ENCODE measurements around the gene ASH1L.

The ASH1L gene

DNA sequence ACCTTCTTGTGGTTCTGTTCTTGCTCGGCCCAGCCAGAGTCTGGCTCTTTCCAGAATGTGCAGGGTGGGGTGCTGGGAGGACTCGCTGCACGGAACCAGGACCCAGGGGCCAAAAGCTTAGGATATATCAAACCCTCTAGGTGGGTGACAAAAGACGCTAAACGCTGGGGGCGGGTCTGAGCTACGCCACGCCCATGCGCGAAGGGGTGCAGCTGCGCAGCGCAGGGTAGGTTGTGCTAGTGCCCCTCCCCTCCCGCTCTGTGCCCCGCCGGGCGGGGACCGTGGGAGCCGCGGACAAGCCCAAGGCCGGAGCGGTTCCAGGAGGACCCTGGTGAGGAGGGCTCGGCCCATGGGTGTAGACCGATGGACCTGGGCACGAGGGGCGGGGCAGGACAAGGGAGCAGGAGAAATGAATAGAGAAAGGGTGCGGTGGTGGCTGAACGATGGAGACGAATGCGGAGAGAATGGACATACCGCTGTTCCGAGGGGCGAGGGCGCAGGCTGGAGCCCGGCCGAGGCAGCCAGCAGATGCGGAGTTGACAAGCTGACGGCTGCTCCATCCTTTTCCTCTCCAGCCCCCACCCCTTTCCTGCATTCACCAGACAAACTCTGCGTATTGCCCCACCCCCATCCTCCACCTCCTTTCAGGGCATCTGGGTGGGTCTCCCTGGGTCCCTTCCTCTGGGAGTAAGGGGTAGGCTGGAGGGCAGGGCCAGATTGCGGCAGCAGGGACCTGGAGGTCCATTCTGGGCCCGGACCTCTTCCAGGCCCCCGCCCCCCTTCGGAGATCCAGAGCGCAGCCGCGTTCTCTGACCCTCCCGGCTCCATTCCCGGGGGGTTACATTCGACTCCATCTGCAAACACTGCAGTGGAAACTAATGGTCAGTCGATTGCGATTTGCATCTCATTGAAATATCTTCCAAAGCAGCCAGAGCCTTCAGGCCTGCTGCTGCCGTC, 241.7 kb downstream of the ASH1L start, which contains the start of gene RUSC1:
Gene RUSC1, plus strand, starts transcription at position 234 of the 957 bp plus-strand sequence. CDS start 880 bp downstream, outside the sequence.
- Histone ChIP-seq H3K27ac (ENCODE audit: extremely low read depth, low read depth, low read length) (peak within 1 kb of the TSS; percentile 13; the same call in 1 of the 2 replicates), H3K4me1 (ENCODE audit: control insufficient read depth, insufficient read depth, low read length) (0 out of 2 replicates have a peak, but pooled peaks cover 3% of the 10 kb centered on the region), H3K4me3 (ENCODE audit: low read depth, low read length) (no peak within 1 kb of the TSS), H3K36me3 (ENCODE audit: control insufficient read depth in 2 of 2, insufficient read depth in 1 of 2, low read length in 2 of 2) (peaks cover 13 to 60% of the 10 kb centered on the region in 2 experiments; a peak in 2 of 3 replicates), H3K9me3 (ENCODE audit: control insufficient read depth, insufficient read depth, low read depth, low read length) (no peaks in the 10 kb centered on the region)
- ChIA-PET POLR2A (interaction anchor here (0.8 to 4.4 kb wide), 6 partner anchors 7 to 242 kb away, joined by 3 to 32 read pairs (median 3); partner anchors contain the start of genes ASH1L and CLK2), CTCF (interaction anchor here (0.6 to 8.4 kb wide), 6 partner anchors 11 to 235 kb away, joined by 3 to 77 read pairs (median 3); no protein-coding TSS in a partner anchor)
- 0 out of 2 replicates have a peak, but pooled peaks have one; percentile 9 for TF ChIP-seq ZNF341 (tag by site-specific recombination; IDR thresholded peaks at IDR 0.05; ENCODE audit: low read depth)
- TF ChIP-seq KLF8 (tag by site-specific recombination; IDR thresholded peaks at IDR 0.05) = peak; percentile 60; the same call in 1 of the 2 replicates
- TF ChIP-seq ZNF266 (tag by site-specific recombination; IDR thresholded peaks at IDR 0.05; ENCODE audit: low read depth) = no peak
- no peak for TF ChIP-seq ZNF654 (tag by site-specific recombination; IDR thresholded peaks at IDR 0.05; ENCODE audit: low read depth)
- 0 out of 2 replicates have a peak, but pooled peaks have one; percentile 5 for TF ChIP-seq GLIS2 (tag by site-specific recombination; IDR thresholded peaks at IDR 0.05)

DNA sequence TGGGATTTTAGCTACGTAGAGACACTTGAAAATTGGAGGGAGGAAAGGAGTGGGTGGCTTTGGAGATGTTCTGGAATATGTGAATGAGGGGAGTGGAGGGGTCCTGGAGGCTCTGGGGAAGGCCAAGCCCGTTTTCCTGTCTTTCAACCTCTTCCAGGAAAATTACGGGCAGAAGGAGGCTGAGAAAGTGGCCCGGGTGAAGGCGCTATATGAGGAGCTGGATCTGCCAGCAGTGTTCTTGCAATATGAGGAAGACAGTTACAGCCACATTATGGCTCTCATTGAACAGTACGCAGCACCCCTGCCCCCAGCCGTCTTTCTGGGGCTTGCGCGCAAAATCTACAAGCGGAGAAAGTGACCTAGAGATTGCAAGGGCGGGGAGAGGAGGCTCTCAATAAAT, 242.4 kb downstream of the ASH1L start:
- Histone ChIP-seq H3K9me3 (ENCODE audit: control insufficient read depth, insufficient read depth, low read depth, low read length) (no peaks in the 10 kb centered on the region), H3K27ac (ENCODE audit: extremely low read depth, low read depth, low read length) (0 out of 2 replicates have a peak overlapping the region, but pooled peaks have one; percentile 13), H3K4me1 (ENCODE audit: control insufficient read depth, insufficient read depth, low read length) (no peaks in the 10 kb centered on the region), H3K4me3 (ENCODE audit: low read depth, low read length) (no peak overlapping the region), H3K36me3 (ENCODE audit: control insufficient read depth in 2 of 2, insufficient read depth in 1 of 2, low read length in 2 of 2) (peaks cover 17 to 53% of the 10 kb centered on the region in 2 experiments; a peak in 2 of 3 replicates)
- CTCF ChIA-PET = interaction anchor here (0.6 to 0.7 kb wide), 2 partner anchors 70 to 151 kb away, joined by 3 read pairs; no protein-coding TSS in a partner anchor
- TF ChIP-seq EGR2 (tag by site-specific recombination; IDR thresholded peaks at IDR 0.05; ENCODE audit: low read depth) (no peak), IKZF3 (tag by site-specific recombination; IDR thresholded peaks at IDR 0.05) (0 out of 2 replicates have a peak, but pooled peaks have one; percentile 3)
- POLR2A ChIA-PET = interaction anchor here (1.6 kb wide), 1 partner anchor 10 kb away, joined by 3 read pairs; no protein-coding TSS in a partner anchor

DNA sequence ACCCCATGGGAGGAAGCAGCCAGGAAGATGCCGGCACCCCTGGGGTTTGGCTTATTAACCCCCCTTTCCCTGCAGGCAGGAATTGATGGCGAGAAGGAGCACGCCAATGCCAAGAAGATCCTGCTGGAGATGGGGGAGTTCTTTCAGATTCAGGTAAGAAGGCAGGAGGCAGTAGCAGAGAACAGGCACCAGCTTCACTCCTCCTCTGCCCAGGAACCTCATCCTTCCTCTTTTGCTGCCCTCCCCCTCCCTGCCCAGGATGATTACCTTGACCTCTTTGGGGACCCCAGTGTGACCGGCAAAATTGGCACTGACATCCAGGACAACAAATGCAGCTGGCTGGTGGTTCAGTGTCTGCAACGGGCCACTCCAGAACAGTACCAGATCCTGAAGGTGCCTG, 243.1 kb downstream of the ASH1L start:
- POLR2A ChIA-PET = interaction anchor here (1.6 kb wide), 1 partner anchor 10 kb away, joined by 3 read pairs; no protein-coding TSS in a partner anchor
- Histone ChIP-seq H3K36me3 (ENCODE audit: control insufficient read depth in 2 of 2, insufficient read depth in 1 of 2, low read length in 2 of 2) (peaks cover 24 to 59% of the 10 kb centered on the region in 2 experiments), H3K4me3 (ENCODE audit: low read depth, low read length) (no peak overlapping the region), H3K9me3 (ENCODE audit: control insufficient read depth, insufficient read depth, low read depth, low read length) (no peaks in the 10 kb centered on the region), H3K27ac (ENCODE audit: extremely low read depth, low read depth, low read length) (0 out of 2 replicates have a peak overlapping the region, but pooled peaks have one; percentile 13), H3K4me1 (ENCODE audit: control insufficient read depth, insufficient read depth, low read length) (no peaks in the 10 kb centered on the region)
- TF ChIP-seq ZNF600 (tag by site-specific recombination; IDR thresholded peaks at IDR 0.05) (peak; percentile 36; the same call in 1 of the 2 replicates), ZNF2 (tag by site-specific recombination; IDR thresholded peaks at IDR 0.05) (no peak)
- CTCF ChIA-PET = interaction anchor here (0.7 kb wide), 1 partner anchor 69 kb away, joined by 3 read pairs; no protein-coding TSS in a partner anchor

DNA sequence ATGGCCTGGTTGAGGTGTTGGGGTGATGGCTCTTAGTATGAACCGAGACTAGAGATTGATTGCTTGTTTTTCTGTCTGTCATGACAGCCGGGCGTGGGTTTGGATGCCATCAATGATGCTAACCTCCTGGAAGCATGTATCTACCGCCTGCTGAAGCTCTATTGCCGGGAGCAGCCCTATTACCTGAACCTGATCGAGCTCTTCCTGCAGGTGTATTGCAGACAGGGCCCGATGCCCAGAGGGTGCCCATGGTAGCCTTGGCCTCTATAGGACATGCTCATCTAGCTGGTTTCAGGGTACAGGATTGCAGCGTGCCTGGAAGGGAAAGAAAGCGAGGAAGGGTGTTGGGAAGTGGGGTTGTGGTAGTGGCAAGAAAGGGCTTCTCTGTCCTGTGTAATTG, 244.5 kb downstream of the ASH1L start:
- no peaks in the 10 kb centered on the region for H3K4me1 ChIP-seq (ENCODE audit: control insufficient read depth, insufficient read depth, low read length)
- no peak overlapping the region for H3K27ac ChIP-seq (ENCODE audit: extremely low read depth, low read depth, low read length)
- H3K4me3 ChIP-seq (ENCODE audit: low read depth, low read length) = no peak overlapping the region
- TF ChIP-seq ZNF354C (tag by site-specific recombination; IDR thresholded peaks at IDR 0.05; ENCODE audit: borderline replicate concordance, low read depth) (no peak), ZNF311 (tag by site-specific recombination; IDR thresholded peaks at IDR 0.05; ENCODE audit: borderline replicate concordance) (no peak)
- ChIA-PET CTCF (interaction anchor here (0.8 to 3.7 kb wide), 2 partner anchors 20 to 67 kb away, joined by 4 to 23 read pairs; no protein-coding TSS in a partner anchor), POLR2A (interaction anchor here (0.6 to 1.7 kb wide), 3 partner anchors 45 to 194 kb away, joined by 3 to 4 read pairs (median 4); partner anchors contain the start of genes CLK2 and SCAMP3)
- H3K36me3 ChIP-seq (ENCODE audit: control insufficient read depth in 2 of 2, insufficient read depth in 1 of 2, low read length in 2 of 2) = peaks cover 34 to 72% of the 10 kb centered on the region in 2 experiments
- H3K9me3 ChIP-seq (ENCODE audit: control insufficient read depth, insufficient read depth, low read depth, low read length) = no peaks in the 10 kb centered on the region
